UCSD-AML1 (cell line): ENCODE results near the gene RPL7L1.
"Not testable (repeated sequence)": the region's sequence is repeated elsewhere in the genome, so short reads cannot be mapped to it uniquely, and the experiment has no call there.

Source experiments
- DNase-seq: peaks from one replicate; lab custom pipeline; 2025; ENCODE audit not compliant: unreplicated experiment; lab: John Stamatoyannopoulos, UW

RPL7L1 gene

GRCh38 chr6:42879372-42880239 is at the start of gene RPL7L1:
Gene RPL7L1 (plus strand): TSS chr6:42879616. CDS start chr6:42879911, 295 bp downstream.
- DNase-seq: peak; percentile 92

GRCh38 chr6:42831237-42831636 is 48.2 kb upstream of the RPL7L1 start:
- DNase-seq: no peak

- DNase-seq: no peak
These were observed 45.4 kb upstream of the RPL7L1 start for GRCh38 chr6:42834056-42834455.

GRCh38 chr6:42841844-42842584 is 37.4 kb upstream of the RPL7L1 start:
- no peak for DNase-seq

DNA sequence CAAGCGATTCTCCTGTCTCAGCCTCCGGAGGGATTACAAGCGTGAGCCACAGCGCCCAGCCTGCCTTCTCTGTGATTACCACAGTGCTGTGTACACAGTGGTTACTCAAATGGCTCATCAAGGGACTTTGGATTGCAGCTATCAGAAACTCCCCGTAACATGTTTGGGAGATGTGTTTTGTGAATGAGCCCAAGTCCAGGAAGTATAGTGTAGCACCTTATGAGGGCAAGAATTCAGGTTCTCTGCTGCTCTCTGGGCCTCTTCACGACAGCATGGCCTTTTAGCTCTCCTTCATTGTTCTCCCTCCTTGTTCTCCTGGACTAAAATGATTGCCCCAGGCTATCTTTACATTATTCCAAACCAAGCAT is 34.1 kb upstream of the RPL7L1 start:
- no peak for DNase-seq

GRCh38 chr6:42846505-42846904 is 32.9 kb upstream of the RPL7L1 start:
- no peak for DNase-seq

DNA sequence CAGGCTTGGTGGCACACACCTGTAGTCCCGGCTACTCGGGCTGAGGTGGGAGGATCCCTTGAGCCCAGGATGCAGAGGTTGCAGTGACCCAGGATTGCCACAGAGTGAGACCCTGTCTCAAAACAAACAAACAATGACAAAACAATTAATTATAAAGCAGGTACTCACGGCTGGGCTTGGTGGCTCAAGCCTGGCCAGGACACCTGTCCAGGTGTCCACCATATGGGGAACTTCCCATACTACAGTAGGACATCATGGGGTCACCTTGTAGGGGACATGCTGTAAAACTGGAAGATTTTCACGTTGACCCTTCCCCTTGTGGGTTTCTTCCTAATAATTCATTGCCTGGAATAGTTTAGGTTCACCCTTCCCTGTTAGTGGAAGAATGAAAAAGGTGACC is 30.7 kb upstream of the RPL7L1 start:
- no peak for DNase-seq

DNA sequence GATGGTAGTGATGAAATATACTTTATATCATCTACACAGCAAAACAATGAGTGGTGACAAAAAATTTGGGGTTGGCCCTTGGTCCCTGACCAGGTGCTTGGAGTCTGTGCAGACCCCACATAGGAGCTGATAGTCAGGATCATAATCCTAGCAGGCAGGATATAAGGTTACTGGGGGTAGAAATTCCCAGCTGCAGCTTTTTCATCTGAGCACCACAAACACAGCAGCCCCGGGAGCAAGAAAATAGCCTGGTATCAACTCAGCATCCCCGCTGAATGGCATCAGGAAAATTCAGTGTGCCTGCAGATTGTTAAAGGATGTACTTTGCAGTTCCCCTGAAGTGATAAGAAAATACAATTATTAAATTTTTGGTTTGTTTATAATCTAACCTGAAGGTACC is 27.8 kb upstream of the RPL7L1 start:
- DNase-seq: no peak

- no peak for DNase-seq
These were observed 19.4 kb upstream of the RPL7L1 start for GRCh38 chr6:42860036-42860435.

DNA sequence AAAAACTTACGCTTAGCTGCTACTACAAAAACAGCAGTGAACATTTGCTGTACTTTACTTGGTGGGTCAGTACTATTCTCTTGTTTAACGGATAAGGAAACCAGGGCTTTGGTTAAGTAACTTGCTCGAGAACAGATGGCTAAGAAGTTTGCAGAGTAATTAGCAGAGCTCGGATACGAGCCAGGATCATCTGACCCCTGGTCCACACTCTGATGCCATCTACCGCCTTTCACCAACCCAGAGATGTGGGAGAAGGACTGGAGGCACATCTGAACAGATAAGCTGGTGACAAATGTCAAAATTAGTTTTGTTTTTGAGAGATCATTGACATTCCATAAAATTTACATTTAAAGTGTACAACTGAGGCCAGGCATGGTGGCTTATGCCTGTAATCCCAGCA is 18.9 kb upstream of the RPL7L1 start:
- no peak for DNase-seq

DNA sequence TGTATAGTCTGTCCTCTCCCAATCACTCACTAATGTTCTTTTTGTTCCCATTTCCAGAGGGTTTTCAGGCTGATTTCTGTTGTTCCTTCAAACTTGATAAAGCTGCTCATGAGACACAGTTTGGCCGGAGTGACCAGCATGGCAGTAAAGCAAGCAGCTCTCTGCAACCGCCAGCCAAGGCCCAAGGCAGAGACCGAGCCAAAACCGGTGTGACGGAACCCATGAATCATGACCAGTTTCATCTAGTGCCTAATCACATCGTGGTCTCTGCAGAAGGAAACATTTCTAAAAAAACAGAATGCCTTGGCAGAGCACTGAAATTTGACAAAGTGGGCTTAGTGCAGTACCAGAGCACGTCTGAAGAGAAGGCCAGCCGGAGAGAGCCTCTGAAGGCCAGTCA is 14.8 kb upstream of the RPL7L1 start:
- DNase-seq: no peak

- no peak for DNase-seq
These were observed 9.1 kb upstream of the RPL7L1 start for GRCh38 chr6:42870145-42870936.

- DNase-seq: no peak
These were observed 7.7 kb upstream of the RPL7L1 start for GRCh38 chr6:42871711-42872110.

DNA sequence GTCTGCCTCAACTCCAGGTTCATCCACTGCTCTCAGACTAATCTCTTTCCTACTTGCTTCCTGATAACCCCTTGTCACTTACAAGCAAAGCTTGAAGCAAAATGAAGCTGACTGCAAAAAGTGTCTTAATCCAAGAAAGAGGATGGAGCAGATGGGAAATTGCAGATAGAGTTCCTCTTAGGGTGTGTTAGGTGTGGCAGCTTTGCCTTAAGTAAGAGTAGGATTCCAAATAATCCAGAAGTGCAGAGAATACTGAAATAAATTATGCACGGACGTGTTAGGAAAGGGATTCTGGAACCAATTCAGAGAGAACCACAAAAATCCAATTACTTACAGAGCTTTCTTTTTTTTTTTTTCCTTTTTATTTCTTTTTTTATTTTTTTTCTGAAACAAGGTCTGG is 6.1 kb upstream of the RPL7L1 start:
- no peak for DNase-seq

- DNase-seq: no peak
These were observed 1.7 kb upstream of the RPL7L1 start for GRCh38 chr6:42877695-42878094.

GRCh38 chr6:42880240-42880817 is 913 bp downstream of the RPL7L1 start:
- not testable (repeated sequence) for DNase-seq

GRCh38 chr6:42880871-42881270 is 1.5 kb downstream of the RPL7L1 start:
- DNase-seq: not testable (repeated sequence)

DNA sequence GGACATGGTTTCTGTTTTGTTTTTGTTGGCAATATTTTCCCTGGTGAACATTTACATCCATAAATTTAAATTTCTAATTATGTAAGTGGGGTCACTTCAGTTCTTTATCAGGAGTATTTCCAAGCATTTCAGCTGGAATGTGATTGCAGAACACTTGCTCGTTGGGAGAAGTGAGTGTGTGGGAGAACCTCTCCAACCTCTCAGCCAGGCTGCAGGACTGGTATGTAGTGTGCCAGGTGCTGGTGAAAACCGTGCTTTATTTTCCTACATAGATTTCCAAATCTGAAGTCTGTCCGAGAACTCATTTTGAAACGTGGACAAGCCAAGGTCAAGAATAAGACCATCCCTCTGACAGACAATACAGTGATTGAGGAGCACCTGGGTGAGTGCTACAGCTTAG is 6.3 kb downstream of the RPL7L1 start:
- no peak for DNase-seq

GRCh38 chr6:42888201-42888600 is 8.8 kb downstream of the RPL7L1 start:
- DNase-seq: not testable (repeated sequence)

- DNase-seq: no peak
These were observed 10.4 kb downstream of the RPL7L1 start for GRCh38 chr6:42889815-42890214.
